ENCODE results near the gene WDR36. TPM values are rescaled to one million over a fixed set of nuclear protein-coding genes. Genes with fewer than 3 reads are reported as not detected.

WDR36 gene
- 10 to 100 TPM; 17.1 to 53.8 (median 34.3) TPM for total RNA-seq

DNA sequence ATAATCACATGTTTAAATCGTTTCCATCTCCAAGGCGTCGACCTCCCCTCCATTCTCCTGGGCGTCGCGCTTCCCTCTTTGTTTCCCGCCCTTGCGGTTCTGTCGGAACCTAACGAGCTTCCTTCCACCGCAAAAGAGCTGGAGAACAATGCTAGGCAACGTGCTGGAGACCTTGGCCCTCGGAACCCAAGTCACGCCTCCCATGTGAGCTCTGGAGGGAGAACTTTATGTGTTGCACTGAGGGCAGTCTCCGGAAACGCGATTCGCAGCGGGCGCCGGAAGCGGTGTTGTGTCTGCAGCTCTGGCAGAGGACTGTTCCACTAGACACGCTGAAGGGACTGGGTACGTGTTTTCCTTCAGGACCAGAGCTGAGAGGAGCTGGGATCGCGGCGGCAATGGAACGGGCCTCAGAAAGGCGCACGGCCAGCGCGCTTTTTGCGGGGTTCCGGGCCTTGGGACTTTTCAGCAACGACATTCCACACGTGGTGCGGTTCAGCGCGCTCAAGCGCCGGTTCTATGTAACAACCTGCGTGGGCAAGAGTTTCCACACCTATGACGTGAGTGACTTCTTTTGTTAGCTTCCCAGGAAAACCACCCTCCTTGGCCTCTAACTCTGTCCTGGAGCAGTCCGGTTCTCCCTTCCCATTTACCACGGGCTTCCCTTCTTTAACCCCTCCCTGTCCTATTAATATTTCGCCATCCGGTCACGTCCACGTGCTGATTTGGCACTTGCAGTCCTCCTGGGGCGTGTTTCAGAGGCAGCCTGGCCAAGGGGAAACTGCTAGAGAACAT, at the start of gene WDR36:
Gene WDR36, plus strand, starts transcription at position 287 of the 792 bp plus-strand sequence. Its CDS starts 109 bp downstream, at position 396.
- TF ChIP-seq, protein P1, sequence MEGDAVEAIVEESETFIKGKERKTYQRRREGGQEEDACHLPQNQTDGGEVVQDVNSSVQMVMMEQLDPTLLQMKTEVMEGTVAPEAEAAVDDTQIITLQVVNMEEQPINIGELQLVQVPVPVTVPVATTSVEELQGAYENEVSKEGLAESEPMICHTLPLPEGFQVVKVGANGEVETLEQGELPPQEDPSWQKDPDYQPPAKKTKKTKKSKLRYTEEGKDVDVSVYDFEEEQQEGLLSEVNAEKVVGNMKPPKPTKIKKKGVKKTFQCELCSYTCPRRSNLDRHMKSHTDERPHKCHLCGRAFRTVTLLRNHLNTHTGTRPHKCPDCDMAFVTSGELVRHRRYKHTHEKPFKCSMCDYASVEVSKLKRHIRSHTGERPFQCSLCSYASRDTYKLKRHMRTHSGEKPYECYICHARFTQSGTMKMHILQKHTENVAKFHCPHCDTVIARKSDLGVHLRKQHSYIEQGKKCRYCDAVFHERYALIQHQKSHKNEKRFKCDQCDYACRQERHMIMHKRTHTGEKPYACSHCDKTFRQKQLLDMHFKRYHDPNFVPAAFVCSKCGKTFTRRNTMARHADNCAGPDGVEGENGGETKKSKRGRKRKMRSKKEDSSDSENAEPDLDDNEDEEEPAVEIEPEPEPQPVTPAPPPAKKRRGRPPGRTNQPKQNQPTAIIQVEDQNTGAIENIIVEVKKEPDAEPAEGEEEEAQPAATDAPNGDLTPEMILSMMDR (IDR thresholded peaks at IDR 0.05; ENCODE audit: low read depth), result no peak

DNA sequence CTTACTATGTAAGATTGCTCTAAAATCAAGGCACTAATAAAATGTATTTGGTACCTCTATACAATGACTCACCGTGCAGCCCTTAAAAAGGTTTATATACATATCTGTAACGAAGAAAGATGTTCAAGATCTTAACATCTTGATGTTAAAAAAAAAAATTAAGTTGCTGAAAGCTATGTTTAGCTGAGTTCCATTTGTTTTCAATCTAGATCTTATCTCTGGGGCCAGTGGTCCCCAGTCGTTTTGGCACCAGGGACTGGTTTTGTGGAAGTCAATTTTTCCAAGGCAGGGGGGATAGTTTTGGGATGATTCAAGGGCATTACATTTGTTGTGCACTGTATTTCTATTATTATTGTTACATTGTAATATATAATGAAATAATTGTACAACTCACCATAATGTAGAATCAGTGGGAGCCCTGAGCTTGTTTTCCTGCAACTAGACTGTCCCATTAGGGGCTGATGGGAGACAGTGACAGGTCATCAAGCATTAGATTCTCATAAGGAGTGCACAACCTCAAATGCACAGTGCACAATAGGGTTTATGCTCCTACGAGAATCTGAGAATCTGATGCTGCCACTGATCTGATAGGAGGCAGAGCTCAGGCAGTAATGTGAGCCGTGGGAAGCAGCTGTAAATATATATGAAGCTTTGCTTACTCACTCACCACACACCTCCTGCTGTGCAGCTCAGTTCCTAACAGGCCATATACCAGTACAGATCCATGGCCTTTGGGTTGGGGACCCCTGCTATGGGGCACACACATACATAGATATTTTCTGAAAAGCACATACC, 48.2 kb upstream of the WDR36 start:
- TF ChIP-seq, protein P1 (IDR thresholded peaks at IDR 0.05; ENCODE audit: low read depth), result no peak

DNA sequence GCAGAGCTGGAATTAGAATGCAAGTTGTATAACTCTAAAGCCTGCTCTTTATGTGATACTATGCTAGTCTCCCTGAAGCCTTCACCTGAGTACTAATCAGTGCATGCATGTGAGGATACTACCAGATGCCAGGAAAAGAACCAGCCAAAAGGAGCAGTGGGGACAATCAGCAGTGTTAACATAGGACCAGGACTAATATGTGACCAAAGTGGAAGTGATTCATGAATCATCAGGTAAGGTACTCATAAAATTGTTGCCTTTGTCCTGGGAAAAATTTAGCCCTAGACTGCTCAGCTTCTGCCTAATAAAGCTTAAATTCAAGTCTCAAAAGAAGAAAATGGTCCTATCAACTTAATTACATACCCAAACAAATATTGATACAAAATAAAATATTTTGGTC, 34.1 kb upstream of the WDR36 start:
- TF ChIP-seq, protein P1 (IDR thresholded peaks at IDR 0.05; ENCODE audit: low read depth), result no peak

DNA sequence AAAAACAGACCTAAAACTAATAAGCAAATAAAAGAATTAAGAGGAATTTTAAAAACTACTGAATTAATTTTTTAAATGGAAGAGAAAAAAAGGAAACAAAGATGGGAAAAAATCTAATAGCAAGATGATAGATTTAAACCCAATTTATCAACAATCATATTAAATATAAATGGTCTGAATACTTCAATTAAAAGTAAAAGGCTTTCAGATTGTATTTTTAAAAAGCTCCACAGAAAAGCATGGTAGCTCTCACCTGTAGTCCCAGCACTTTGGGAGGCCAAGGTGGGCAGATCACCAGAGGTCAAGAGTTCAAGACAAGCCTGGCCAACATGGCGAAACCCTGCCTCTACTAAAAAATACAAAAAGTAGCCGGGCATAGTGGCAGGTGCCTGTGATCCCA, 32.0 kb upstream of the WDR36 start:
- TF ChIP-seq, protein P1 (IDR thresholded peaks at IDR 0.05; ENCODE audit: low read depth), result no peak

DNA sequence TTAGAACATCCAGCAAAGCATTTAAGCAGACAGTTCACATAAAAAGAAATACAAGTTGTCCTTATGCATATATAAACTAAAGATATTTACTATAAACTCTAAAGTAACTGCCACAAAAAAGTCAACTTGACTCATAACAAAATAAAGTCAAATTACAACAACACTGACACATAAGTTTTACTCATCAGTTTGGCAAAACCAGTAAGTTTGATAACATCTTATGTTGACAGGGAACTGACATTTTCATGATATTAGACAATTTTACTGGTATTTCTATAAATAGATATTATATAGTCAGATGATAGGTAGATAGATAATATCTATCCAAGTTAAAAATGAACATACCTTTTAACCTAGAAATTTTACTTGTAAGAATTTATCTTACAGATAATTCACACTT, 30.5 kb upstream of the WDR36 start:
- TF ChIP-seq, protein P1 (IDR thresholded peaks at IDR 0.05; ENCODE audit: low read depth), result no peak

DNA sequence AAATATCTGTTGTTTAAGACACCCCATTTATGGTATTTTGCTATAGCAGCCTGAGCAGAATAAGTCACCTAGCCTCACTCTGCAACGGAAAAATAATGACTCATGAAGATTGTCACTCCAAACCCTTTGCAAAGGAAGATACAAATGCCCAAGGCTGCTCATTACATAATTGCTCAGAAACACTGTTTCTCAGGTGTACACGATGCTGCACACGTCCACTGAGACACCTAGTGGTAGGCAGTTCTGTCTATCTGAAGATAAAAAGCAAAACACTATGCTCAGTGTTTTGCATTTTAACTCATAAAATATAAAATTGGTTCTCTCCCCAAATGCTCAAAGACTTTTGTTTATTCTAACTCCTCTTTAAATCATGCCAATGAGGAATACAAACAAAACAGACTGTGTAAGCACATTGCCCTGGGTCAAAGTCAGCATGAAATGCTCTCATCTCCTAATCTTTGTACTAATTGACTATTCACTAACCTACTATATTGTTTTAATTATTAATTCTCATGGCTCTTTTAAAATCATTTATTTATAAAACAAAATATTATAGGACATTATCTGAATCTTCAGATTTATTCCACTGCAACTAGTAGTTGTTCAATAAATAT, 28.3 kb upstream of the WDR36 start:
- TF ChIP-seq, protein P1 (IDR thresholded peaks at IDR 0.05; ENCODE audit: low read depth), result no peak
